GM12864 (cell line): Measurements from ENCODE around the gene PAK5.

Experiments used
- DNase-seq: peaks from one replicate; pipeline ENCODE4 v3.0.0-alpha.2; 2011; ENCODE audit warnings: low read depth
- H3K4me3 ChIP-seq: 2 replicates; pipeline ENCODE4 v1.5.1; 2011; ENCODE audit warnings: mild to moderate bottlenecking, low read depth, low read length, control low read depth
- TF ChIP-seq, protein P1 (sequence below): IDR thresholded peaks from 2 replicates; pipeline ENCODE4 v1.5.1; 2011; ENCODE audit warnings: low read depth, mild to moderate bottlenecking, moderate library complexity, low read length, control low read depth, inconsistent platforms; ENCODE audit errors: missing control alignments

Gene PAK5

DNA sequence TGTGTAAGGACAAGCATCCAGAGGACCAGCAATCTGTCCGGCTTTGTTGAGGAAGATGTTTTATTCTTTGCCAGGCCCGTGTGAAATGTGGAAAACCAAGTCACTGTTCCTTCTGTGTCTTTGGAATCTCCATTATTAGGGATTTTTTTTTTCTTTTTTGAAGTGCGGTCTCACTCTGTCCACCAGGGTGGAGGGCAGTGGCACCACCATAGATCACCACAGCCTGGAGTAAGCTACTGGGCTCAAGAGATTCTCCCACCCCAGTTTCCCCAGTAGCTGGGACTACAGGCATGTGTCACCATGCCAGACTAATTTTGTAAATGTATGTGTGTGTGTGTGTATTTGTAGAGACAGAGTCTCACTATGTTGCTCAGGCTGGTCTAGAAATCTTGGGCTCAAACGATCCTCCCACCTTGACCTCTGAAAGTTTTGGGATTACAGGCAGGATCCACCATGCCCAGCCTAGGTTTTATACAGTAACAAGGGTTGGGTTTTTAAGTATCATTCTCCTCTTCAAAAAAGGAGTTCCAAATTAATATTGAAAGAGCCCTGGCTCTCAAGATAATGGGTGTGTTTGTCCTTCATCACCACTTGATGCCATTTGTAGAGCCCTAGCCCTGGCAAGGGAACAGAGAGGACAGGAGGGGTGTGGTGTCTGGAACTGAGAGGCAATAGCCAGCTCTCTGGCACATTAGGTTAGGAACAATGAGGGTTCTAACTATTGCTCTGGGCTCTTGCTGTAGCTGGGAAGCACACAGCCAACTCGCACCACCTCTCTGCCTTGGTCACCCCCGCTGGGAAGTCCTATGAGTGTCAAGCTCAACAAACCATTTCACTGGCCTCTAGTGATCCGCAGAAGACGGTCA is 321.3 kb downstream of the PAK5 start:
- no peak for DNase-seq
- TF ChIP-seq, protein P1, sequence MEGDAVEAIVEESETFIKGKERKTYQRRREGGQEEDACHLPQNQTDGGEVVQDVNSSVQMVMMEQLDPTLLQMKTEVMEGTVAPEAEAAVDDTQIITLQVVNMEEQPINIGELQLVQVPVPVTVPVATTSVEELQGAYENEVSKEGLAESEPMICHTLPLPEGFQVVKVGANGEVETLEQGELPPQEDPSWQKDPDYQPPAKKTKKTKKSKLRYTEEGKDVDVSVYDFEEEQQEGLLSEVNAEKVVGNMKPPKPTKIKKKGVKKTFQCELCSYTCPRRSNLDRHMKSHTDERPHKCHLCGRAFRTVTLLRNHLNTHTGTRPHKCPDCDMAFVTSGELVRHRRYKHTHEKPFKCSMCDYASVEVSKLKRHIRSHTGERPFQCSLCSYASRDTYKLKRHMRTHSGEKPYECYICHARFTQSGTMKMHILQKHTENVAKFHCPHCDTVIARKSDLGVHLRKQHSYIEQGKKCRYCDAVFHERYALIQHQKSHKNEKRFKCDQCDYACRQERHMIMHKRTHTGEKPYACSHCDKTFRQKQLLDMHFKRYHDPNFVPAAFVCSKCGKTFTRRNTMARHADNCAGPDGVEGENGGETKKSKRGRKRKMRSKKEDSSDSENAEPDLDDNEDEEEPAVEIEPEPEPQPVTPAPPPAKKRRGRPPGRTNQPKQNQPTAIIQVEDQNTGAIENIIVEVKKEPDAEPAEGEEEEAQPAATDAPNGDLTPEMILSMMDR, result peak; percentile 34
- H3K4me3 ChIP-seq, result peak overlapping the region; percentile 74

DNA sequence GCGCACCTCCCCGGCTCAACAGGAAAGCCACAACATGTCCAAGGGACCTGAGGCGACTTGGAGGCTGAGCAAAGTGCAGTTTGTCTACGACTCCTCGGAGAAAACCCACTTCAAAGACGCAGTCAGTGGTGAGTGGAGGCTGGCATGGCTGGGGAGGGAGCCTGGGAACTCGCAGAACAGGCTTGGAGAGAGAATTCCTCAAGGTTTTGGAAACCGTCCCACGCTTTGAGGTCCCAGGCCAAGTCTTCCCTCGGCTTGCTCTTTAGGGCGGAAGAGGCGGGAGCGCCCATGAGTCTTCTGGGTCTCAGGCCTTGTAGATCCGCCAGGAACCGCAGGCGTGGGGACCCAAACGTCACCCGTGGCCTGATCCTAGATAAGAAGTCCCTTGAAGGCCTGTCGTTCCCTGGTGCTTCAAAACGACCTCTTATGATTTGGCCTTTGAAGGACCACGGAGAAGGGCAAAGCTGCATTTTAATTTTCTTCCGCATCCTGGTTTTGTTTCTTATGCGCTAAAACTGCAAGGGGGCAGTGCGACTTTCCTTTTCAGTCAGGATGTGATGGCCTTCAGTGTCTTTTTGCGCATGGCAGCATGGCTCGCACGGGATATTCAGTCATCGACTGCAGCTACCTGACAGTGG is 322.5 kb downstream of the PAK5 start:
- peak overlapping the region; percentile 74 for H3K4me3 ChIP-seq
- no peak for DNase-seq
- TF ChIP-seq, protein P1, result peak; percentile 20

DNA sequence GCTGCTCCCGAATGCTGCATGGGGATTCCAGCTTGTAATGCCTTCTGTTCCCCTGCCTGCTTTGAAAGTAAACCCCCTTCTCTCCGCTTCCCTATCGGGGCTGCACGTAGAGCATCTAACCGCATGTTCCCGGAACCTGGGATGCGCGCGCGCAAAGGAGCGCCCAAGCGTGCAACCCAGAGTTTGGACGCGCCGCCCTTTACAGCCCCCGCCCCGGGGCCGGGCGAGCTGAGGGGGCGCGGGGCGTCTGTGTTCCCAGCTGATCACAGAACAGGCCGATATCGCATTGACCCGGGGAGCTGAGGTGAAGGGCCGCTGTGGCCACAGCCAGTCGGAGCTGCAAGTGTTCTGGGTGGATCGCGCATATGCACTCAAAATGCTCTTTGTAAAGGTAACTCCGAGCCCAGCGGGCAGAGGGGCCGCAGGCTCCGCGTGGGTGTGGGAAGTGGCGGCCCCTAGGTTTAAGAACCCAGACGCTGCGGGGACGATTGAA is 323.1 kb downstream of the PAK5 start:
- DNase-seq, result no peak
- H3K4me3 ChIP-seq, result peak overlapping the region; percentile 74
- TF ChIP-seq, protein P1, result no peak

DNA sequence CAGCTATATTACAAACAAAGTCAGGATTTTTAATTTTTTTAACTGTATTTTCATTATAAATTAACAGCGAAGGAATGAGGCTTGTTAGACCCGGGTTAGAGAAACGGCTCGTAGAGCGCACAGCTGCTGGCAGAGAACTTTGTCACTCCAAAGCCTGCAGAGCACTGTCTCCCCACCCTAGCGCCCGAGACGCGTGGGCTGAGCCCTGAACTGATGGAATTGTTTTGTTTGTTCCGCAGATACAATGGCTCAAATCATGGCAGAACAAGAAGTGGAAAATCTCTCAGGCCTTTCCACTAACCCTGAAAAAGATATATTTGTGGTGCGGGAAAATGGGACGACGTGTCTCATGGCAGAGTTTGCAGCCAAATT is 323.7 kb downstream of the PAK5 start:
- peak overlapping the region; percentile 74 for H3K4me3 ChIP-seq
- DNase-seq, result no peak
- TF ChIP-seq, protein P1, result no peak

DNA sequence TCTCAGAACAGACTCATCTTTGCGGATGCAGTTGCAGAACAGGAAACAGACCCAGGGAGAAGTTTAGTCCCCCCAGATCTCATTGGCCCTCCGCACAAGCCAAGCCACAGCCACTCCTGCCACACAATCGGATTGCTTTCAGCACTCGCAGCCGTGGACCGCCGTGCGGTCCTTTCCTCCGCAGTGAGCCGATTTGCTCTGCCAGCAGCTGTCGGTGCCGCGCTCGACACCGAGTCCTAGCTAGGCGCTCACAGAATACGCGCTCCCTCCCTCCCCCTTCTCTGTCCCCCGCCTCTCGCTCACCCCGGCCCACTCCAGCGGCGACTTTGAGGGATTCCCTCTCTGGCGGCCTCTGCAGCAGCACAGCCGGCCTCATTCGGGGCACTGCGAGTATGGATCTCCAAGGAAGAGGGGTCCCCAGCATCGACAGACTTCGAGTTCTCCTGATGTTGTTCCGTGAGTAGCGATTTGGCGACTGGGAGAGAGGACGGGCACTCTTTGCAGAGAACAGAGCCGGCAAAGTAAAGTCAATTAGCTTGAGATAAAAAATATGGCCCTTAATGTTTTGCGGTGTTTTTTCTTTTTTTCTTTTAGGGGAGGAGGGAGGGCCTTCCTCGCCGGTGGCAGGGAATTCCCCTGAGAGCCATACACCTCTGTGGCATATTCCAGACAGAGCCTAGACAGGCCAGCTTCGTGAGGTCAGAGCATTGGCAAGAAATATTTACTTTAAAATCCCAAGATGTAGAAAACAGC is 324.2 kb downstream of the PAK5 start, which contains the start of gene LAMP5:
Gene LAMP5, plus strand, starts transcription at position 130 of the 753 bp plus-strand sequence. Its CDS starts 263 bp downstream, at position 393.
- no peak for DNase-seq
- peak within 1 kb of the TSS; percentile 74 for H3K4me3 ChIP-seq
- TF ChIP-seq, protein P1, result no peak

DNA sequence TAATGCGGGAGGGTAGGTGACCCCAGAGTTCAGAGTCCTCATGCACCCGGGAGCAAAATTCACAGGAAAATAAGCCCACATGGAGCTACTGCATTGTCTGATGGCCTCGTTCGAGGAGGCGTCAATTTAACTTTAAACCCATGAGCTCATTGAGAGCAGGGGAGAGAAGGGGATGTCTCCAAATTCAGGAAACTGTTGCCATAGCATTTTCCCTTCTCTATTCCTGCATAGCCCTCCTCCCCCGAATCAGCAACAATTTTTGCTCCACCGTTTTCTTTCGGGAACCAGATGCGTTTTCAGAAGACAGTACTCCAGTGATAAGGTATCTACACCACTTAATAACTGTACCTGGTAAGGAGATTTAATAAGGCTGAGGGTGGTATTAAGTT is 324.8 kb downstream of the PAK5 start:
- peak overlapping the region; percentile 74; the same call in 1 of the 2 replicates for H3K4me3 ChIP-seq
- TF ChIP-seq, protein P1, result no peak
- DNase-seq, result no peak
